Heart left ventricle (tissue), 13 donors: ENCODE results near the gene MPPED2.

Source experiments
- POLR2A ChIP-seq, 2 donors: fragments of 450-650 bp; IDR thresholded peaks; one replicate each; pipeline ENCODE4 v1.6.1; 2017; ENCODE audit warnings: antibody characterized with exemption in 2 of 2, mild to moderate bottlenecking in 2 of 2, moderate library complexity in 2 of 2
- TF ChIP-seq, protein P1 (sequence below), 12 donors: fragments of 200-600 bp; sonication (generic) in 4 of 12; IDR thresholded peaks; one replicate each; pipeline versions ENCODE4 v1.5.0 to v1.8.0; 2018 to 2022; ENCODE audit warnings: antibody characterized with exemption in 12 of 12, mild to moderate bottlenecking in 5 of 12
- donor health status: ischemic (EF 13 %, LVEDD 7.1; RV severe dilation, severe dysfunction).
- donor health status: DM: no; HTN: yes; CAD: no.
- donor health status: DM: no; HTN: no; CAD: no.
- donor health status: ischemic (EF 25% LVEDD 6.9; RV normal size, moderate dysfunction).
- donor health status: ischemic (EF 25% LVEDD 5.7; RV mildly dilated, moderate dysfunction).
- donor health status: ischemic (EF 35%, LVEDD 5.7; RV mildly dilated, moderate dysfunction).
- donor health status: nonischemic (EF 11% LVEDD 7.7; RV severe dilation, severe dysfunction).
- donor health status: DM: yes; HTN: yes; CAD: no.
- donor health status: PGD.
- donor health status: ischemic (EF 29% LVEDD 5.4; RV normal size, mild dysfunction).
- donor health status: nonischemic (EF 23%, LVEDD 6.1; RV moderate dilation, normal function).

DNA sequence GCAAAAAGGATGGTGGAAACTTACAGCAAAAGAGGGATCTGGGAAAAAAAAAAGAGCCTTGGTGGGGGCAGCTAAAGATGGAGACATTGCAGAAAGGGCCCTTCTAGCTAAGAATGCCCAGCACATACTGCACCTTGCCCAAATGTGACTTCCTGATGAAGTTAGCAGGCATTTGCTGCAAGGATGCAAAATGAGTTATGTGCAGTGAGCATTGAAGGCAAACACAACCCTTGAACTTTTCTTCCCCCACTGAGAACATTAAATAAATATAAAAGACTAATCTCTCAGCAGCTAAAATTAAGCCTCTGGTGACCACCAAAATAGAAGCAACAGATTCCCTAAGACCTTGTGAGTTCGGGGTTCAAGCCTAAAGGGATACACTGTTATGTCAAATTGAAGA is 133.3 kb downstream of the MPPED2 start:
- TF ChIP-seq, protein P1, sequence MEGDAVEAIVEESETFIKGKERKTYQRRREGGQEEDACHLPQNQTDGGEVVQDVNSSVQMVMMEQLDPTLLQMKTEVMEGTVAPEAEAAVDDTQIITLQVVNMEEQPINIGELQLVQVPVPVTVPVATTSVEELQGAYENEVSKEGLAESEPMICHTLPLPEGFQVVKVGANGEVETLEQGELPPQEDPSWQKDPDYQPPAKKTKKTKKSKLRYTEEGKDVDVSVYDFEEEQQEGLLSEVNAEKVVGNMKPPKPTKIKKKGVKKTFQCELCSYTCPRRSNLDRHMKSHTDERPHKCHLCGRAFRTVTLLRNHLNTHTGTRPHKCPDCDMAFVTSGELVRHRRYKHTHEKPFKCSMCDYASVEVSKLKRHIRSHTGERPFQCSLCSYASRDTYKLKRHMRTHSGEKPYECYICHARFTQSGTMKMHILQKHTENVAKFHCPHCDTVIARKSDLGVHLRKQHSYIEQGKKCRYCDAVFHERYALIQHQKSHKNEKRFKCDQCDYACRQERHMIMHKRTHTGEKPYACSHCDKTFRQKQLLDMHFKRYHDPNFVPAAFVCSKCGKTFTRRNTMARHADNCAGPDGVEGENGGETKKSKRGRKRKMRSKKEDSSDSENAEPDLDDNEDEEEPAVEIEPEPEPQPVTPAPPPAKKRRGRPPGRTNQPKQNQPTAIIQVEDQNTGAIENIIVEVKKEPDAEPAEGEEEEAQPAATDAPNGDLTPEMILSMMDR (IDR thresholded peaks at IDR 0.05): no peak
- TF ChIP-seq POLR2A (IDR thresholded peaks at IDR 0.05): no peak
